Left kidney (tissue), 2 donors: Measurements from ENCODE around the gene NDOR1. TPM values are rescaled to one million over a fixed set of nuclear protein-coding genes. Genes with fewer than 3 reads are reported as not detected.
"Not testable (repeated sequence)": the region's sequence is repeated elsewhere in the genome, so short reads cannot be mapped to it uniquely, and the experiment has no call there.

Source experiments
- DNase-seq: peaks from one replicate; pipeline ENCODE4 v3.0.0-alpha.2; 2013
- polyA plus RNA-seq: library from polyadenylated mRNA; unstranded; fragments of 120-200 nt; gene quantifications from one replicate; pipeline ENCODE4 v1.2.1, GENCODE V29; 2013; ENCODE audit not compliant: insufficient read length

Gene NDOR1
- polyA plus RNA-seq, 1 donor: 12.2 TPM

DNA sequence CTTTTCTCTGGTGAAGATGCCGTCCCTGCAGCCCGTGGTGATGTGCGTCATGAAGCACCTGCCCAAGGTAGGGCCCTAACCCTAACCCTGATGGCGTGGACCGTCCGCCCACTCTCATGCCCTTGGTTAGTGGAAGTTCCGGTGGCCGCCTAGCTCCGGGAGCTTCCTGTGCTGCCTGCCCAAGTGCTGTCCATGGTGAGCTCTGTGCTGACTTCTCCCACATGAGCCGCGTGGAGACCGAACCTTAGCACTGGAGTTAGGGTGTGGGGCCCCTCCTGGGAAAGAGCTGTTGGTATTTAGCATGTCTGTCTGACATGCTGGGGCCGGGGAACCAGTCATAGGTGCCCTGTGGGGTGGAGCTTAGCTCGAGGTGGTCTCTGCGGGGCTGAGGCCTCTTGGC lies 50.9 kb downstream of the NDOR1 start:
- DNase-seq: no peak

DNA sequence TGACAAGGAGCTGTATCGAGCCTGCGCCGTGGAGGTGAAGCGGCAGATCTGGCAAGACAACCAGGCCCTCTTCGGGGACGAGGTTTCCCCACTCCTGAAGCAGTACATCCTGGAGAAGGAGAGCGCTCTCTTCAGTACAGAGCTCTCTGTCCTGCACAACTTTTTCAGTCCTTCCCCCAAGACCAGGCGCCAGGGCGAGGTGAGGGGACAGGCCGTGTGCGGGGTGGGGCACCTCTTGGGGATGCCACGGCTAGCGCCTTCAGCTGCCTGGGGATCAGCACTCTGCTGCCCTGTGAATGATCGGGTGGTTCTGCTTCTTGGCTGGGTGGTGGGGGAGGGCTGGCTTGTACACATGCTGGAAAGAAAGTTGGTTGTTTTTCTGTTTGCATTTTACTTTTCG lies 51.4 kb downstream of the NDOR1 start:
- DNase-seq: no peak

DNA sequence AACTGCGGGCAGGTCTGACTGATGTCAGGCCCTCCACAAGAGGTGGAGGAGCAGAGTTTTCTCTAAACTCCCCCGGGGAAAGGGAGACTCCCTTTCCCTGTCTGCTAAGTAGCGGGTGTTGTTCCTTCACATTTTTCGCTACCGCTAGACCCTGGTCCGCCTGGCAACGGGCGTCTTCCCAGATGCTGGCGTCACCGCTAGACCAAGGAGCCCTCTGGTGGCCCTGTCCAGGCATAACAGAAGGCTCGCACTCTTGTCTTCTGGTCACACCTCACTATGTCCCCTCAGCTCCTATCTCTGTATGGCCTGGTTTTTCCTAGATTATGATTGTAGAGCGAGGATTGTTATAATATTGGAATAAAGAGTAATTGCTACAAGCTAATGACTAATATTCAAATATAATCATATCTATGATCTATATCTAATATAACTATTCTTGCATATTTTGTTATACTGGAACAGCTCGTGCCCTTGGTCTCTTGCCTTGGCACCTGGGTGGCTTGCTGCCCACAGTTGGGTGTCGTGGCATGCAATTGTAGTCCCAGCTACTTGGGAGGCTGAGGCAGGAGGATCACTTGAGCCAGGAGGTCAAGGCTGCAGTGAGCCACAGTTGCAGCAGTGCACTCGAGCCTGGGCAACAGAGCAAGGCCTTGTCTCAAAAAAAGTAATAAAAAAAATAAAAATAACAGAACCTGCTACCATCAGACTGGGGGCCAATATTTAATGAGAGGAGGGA lies 56.8 kb downstream of the NDOR1 start:
- DNase-seq: not testable (repeated sequence)

DNA sequence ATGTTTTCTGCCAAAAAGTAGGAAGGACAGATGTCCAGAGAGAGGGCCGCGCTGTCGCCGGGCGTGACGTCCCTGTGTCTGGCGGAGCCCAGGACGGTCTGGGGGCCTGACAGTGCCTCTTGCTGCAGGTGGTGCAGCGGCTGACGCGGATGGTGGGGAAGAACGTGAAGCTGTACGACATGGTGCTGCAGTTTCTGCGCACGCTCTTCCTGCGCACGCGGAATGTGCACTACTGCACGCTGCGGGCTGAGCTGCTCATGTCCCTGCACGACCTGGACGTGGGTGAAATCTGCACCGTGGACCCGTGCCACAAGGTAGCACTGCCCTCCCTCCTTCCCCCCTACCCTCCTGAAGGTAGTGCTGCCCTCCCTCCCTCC lies 57.4 kb downstream of the NDOR1 start:
- DNase-seq: no peak

DNA sequence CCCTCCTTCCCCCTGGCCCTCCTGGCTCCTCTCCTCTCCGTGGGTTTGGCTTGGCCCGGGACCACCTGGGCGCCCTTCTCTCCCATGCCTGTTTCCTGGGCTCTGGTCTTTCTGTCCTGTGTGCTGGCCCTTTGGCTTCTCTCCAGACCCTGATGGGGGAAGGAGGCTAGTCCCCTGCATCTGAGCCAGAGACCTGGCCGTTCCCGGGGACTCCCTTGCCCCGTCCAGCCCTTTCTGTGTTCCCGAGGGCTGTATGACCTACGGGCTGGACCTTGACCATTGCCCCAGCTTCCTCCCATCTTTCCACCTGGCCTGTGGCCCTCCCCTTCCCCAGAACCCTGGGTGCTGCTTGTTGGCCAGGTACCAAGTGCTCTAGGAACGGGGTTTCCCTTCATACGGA lies 58.0 kb downstream of the NDOR1 start:
- no peak for DNase-seq

DNA sequence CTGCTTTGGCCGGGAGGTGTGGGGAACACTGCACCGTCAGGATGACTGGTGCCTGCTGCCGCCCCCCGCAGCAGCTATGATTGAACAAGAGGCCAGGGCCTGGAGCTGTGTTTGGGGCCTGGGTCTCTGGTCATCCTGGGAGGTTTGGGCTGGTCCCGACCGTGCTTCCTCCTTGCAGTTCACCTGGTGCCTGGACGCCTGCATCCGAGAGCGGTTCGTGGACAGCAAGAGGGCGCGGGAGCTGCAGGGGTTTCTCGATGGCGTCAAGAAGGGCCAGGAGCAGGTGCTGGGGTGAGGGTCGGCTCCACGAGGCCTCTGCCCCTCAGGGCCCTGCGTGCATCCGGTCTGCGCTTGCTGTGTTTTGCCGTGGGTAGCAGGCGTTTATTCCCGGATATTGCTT lies 58.6 kb downstream of the NDOR1 start:
- DNase-seq: no peak

DNA sequence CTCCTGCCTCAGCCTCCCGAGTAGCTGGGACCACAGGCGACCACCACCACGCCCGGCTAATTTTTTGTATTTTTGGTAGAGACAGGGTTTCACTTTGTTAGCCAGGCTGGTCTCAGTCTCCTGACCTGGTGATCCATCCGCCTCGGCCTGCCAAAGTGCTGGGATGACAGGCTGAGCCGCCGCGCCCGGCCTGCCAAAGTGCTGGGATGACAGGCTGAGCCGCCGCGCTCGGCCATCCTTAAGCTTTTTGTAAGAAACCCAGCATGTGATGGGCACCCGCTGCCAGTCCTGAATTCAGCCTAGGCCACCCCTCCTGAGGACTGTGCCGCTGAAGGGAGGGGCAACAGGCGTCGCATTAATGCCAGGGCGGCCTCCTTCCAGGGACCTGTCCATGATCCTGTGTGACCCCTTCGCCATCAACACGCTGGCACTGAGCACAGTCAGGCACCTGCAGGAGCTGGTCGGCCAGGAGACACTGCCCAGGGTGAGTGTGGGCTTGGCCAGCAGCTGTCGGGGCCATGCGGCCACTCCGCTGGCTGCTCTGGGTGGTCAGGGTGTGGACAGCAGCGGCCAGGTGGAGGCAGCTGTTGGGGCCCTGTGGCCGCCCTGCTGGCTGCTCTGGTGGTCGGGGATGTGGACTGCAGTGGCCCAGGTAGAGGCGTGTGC lies 60.1 kb downstream of the NDOR1 start:
- no peak for DNase-seq

DNA sequence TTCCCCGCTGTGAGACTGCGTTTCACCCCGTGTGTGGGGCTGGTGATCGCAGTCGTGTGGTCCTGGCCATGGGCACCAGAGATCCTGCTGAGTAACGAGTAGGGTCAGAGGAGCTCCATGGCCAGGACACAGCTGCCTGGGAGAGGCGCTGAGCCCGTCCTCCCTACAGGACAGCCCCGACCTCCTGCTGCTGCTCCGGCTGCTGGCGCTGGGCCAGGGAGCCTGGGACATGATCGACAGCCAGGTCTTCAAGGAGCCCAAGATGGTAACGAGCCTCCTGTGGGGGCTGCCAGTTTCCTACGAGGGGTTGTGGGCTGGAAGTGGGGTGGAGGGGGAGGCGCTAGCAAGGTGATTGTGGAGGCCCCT lies 60.6 kb downstream of the NDOR1 start:
- DNase-seq: no peak

Other genes with a start within 250 kb of the NDOR1 start
- gene PTGDS, start 228.2 kb upstream of the NDOR1 start, polyA plus RNA-seq: 61.3 TPM
- 0.43 TPM for gene LCNL1, start 222.7 kb upstream of the NDOR1 start, polyA plus RNA-seq
- 23.3 TPM for gene PAXX, start 213.3 kb upstream of the NDOR1 start, polyA plus RNA-seq
- not detected for gene CLIC3, start 209.1 kb upstream of the NDOR1 start, polyA plus RNA-seq
- 46.6 TPM for gene ABCA2, start 177.5 kb upstream of the NDOR1 start, polyA plus RNA-seq
- not detected for gene FUT7, start 173.6 kb upstream of the NDOR1 start, polyA plus RNA-seq
- gene NPDC1, start 159.5 kb upstream of the NDOR1 start, polyA plus RNA-seq: 18.4 TPM
- gene ENTPD2, start 151.6 kb upstream of the NDOR1 start, polyA plus RNA-seq: 4.7 TPM
- gene SAPCD2, start 135.1 kb upstream of the NDOR1 start, polyA plus RNA-seq: 7.2 TPM
- gene UAP1L1, start 128.2 kb upstream of the NDOR1 start, polyA plus RNA-seq: 6.9 TPM
- gene MAN1B1, start 118.7 kb upstream of the NDOR1 start, polyA plus RNA-seq: 61.4 TPM
- 16.8 TPM for gene DPP7, start 91.0 kb upstream of the NDOR1 start, polyA plus RNA-seq
- not detected for gene GRIN1, start 66.5 kb upstream of the NDOR1 start, polyA plus RNA-seq
- not detected for gene LRRC26, start 35.6 kb upstream of the NDOR1 start, polyA plus RNA-seq
- not detected for gene TMEM210, start 33.6 kb upstream of the NDOR1 start, polyA plus RNA-seq
- gene ANAPC2, start 17.1 kb upstream of the NDOR1 start, polyA plus RNA-seq: 42.9 TPM
- 34.7 TPM for gene SSNA1, start 17.0 kb upstream of the NDOR1 start, polyA plus RNA-seq
- gene TPRN, start 5.0 kb upstream of the NDOR1 start, polyA plus RNA-seq: 10.9 TPM
- 39.0 TPM for gene TMEM203, start 52 bp upstream of the NDOR1 start, polyA plus RNA-seq
- gene RNF208, start 16.5 kb downstream of the NDOR1 start, polyA plus RNA-seq: 5.8 TPM
- gene CYSRT1, start 19.5 kb downstream of the NDOR1 start, polyA plus RNA-seq: 13.2 TPM
- gene RNF224, start 21.8 kb downstream of the NDOR1 start, polyA plus RNA-seq: 13.1 TPM
- 7.4 TPM for gene SLC34A3, start 25.2 kb downstream of the NDOR1 start, polyA plus RNA-seq
- 345 TPM for gene TUBB4B, start 35.6 kb downstream of the NDOR1 start, polyA plus RNA-seq
- 1.5 TPM for gene STPG3, start 45.6 kb downstream of the NDOR1 start, polyA plus RNA-seq
- 48.0 TPM for gene NELFB, start 49.6 kb downstream of the NDOR1 start, polyA plus RNA-seq
- 4.5 TPM for gene TOR4A, start 72.0 kb downstream of the NDOR1 start, polyA plus RNA-seq
- 5.1 TPM for gene NRARP, start 96.6 kb downstream of the NDOR1 start, polyA plus RNA-seq
- gene EXD3, start 217.5 kb downstream of the NDOR1 start, polyA plus RNA-seq: 14.1 TPM
- gene NOXA1, start 217.7 kb downstream of the NDOR1 start, polyA plus RNA-seq: 6.7 TPM
- 0.33 TPM for gene ENTPD8, start 235.7 kb downstream of the NDOR1 start, polyA plus RNA-seq